ENCODE results near the gene TCERG1L.

DNA sequence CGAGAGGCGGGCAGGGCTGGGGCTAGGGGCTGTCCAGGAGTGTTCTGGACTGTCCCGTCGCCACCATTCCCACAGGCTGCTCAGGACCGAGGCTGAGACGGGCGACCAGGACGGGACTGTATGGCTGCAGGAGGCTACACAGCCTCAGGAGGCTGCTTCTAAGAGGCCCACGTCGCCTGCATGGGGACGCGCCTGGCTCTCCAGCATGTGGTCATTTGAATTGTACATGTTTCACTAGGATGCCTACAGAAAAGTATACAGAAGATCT lies 216.3 kb downstream of the TCERG1L start:
- TF ChIP-seq, protein P1, sequence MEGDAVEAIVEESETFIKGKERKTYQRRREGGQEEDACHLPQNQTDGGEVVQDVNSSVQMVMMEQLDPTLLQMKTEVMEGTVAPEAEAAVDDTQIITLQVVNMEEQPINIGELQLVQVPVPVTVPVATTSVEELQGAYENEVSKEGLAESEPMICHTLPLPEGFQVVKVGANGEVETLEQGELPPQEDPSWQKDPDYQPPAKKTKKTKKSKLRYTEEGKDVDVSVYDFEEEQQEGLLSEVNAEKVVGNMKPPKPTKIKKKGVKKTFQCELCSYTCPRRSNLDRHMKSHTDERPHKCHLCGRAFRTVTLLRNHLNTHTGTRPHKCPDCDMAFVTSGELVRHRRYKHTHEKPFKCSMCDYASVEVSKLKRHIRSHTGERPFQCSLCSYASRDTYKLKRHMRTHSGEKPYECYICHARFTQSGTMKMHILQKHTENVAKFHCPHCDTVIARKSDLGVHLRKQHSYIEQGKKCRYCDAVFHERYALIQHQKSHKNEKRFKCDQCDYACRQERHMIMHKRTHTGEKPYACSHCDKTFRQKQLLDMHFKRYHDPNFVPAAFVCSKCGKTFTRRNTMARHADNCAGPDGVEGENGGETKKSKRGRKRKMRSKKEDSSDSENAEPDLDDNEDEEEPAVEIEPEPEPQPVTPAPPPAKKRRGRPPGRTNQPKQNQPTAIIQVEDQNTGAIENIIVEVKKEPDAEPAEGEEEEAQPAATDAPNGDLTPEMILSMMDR (IDR thresholded peaks at IDR 0.05), result no peak
- no peak for TF ChIP-seq POLR2A (IDR thresholded peaks at IDR 0.05)

Data from tibial nerve (tissue), 3 donors.